BLaER1 (cell line): ENCODE results near the gene ADAMTS7.
"Not testable (repeated sequence)": the region's sequence is repeated elsewhere in the genome, so short reads cannot be mapped to it uniquely, and the experiment has no call there.

Experiments used
- H3K27ac ChIP-seq: shearing (Covaris generic); formaldehyde crosslinking; 2 replicates; pipeline ENCODE4 v1.8.1; 2022
- H3K27me3 ChIP-seq: shearing (Covaris generic); formaldehyde crosslinking; 2 replicates; pipeline ENCODE4 v1.8.1; 2022
- H3K36me3 ChIP-seq: shearing (Covaris generic); formaldehyde crosslinking; 2 replicates; pipeline ENCODE4 v1.8.1; 2022
- H3K4me1 ChIP-seq: shearing (Covaris generic); formaldehyde crosslinking; 2 replicates; pipeline ENCODE4 v1.8.1; 2022
- H3K4me2 ChIP-seq: shearing (Covaris generic); formaldehyde crosslinking; 2 replicates; pipeline ENCODE4 v1.8.1; 2022
- H3K4me3 ChIP-seq: shearing (Covaris generic); formaldehyde crosslinking; 2 replicates; pipeline ENCODE4 v1.8.1; 2022
- H3K9ac ChIP-seq: shearing (Covaris generic); formaldehyde crosslinking; 2 replicates; pipeline ENCODE4 v1.8.1; 2022
- H3K9me3 ChIP-seq: shearing (Covaris generic); formaldehyde crosslinking; 2 replicates; pipeline ENCODE4 v1.8.1; 2022
- H4K20me1 ChIP-seq: shearing (Covaris generic); formaldehyde crosslinking; 2 replicates; pipeline ENCODE4 v1.8.1; 2022
- Cebpa-rat ChIP-seq: shearing (Covaris generic); IDR thresholded peaks from 2 replicates; pipeline ENCODE4 v1.8.1; 2022

The ADAMTS7 gene

DNA sequence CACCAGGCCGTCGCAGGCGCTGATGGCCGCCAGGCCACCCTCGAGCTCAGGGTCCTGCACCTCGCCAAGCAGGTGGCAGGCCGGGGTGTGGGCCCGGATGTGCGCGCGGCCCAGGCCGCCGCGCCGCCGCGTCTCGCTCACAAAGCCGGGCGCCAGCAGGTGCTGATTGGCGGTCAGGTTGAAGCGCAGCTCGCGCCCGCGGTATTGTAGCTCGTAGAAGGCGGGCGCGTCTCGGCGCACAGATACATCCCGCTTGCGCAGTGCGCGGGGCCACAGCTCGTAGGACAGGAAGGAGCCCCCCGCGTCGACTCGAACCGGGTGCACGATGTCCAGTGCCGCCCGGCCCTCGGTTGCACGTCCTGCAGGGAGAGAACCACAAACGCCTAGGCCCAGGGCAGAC lies 11.1 kb downstream of the ADAMTS7 start:
- no peaks in the 10 kb centered on the region for H3K9me3 ChIP-seq
- peaks cover 6% of the 10 kb centered on the region; the same call in 1 of the 2 replicates for H3K4me1 ChIP-seq
- no peak overlapping the region for H3K27ac ChIP-seq
- H3K4me2 ChIP-seq = no peak overlapping the region
- H3K27me3 ChIP-seq = no peaks in the 10 kb centered on the region
- H3K36me3 ChIP-seq = peaks cover 87% of the 10 kb centered on the region
- H4K20me1 ChIP-seq = peaks cover 58% of the 10 kb centered on the region; the same call in 1 of the 2 replicates
- no peak overlapping the region for H3K9ac ChIP-seq
- TF ChIP-seq Cebpa-rat = no peak
- H3K4me3 ChIP-seq = no peak overlapping the region

DNA sequence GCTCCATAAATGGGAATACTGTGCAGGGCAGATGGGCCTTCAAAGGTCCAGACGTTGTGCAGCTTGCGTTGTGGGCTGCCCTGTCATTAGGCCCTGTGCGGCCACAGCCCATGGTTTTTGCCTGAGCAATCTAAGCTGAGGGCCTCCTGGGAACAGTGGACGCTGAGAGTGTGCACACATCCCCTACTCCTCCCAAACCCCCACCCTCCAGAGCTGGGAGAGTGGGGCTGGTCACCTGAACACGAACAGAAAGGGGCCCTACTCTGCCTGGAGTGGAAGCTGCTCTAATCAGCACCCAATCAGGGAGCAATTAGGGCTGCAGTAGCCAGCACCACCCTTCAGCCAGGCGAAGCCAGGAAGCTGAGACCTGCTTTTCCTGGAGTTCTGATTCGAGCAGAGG lies 12.2 kb downstream of the ADAMTS7 start:
- not testable (repeated sequence) for H3K27me3 ChIP-seq, H3K9ac ChIP-seq, H3K4me1 ChIP-seq, H3K9me3 ChIP-seq, H3K4me2 ChIP-seq, H3K4me3 ChIP-seq, H3K27ac ChIP-seq
- Histone ChIP-seq H4K20me1 (peaks cover 49% of the 10 kb centered on the region; the same call in 1 of the 2 replicates), H3K36me3 (peaks cover 90% of the 10 kb centered on the region)

DNA sequence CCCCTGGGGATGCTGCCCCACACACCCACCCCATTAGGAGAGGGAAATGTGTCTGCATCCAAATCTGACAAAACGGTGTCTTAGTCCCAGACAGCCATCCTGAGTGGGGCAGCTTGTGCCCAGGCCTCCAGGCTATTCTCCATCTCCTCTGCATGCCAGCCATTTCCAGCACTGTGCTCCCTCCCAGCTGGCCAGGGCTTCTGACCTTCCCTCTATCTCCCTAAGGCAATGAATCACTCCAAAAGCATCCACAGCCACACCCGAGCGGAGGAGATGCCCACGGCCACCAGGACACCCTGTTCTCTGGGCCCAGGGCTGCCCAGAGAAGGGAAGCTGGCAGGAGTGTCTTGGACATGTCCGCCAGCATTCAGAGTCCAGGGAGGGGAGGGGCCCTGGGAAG lies 12.9 kb downstream of the ADAMTS7 start:
- H3K9me3 ChIP-seq, H3K4me1 ChIP-seq, H3K27me3 ChIP-seq, H3K27ac ChIP-seq, H3K4me3 ChIP-seq, H3K4me2 ChIP-seq, H3K9ac ChIP-seq: not testable (repeated sequence)
- H3K36me3 ChIP-seq = peaks cover 90% of the 10 kb centered on the region
- peaks cover 45% of the 10 kb centered on the region; the same call in 1 of the 2 replicates for H4K20me1 ChIP-seq

DNA sequence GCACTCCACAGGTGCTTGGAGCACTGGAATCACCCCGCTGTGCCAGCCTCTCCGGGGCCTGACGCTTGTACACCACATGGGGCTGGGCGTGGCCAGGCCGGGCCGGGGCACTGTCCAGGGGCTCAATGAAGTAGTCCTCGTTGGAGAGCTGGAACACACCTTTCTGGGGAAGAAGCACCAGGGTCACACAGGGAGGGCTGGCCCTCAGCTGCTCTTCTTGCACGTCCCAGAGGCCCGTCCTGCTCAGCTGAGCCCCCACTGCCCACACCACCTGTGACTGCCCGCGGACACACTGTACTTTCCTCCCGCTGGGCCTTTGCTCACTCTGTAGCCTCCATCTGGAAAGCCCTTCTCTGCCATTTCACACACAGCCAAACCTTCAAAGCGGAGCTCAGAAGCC lies 13.3 kb downstream of the ADAMTS7 start:
- H3K36me3 ChIP-seq = peaks cover 92% of the 10 kb centered on the region
- H3K27ac ChIP-seq = no peak overlapping the region
- H4K20me1 ChIP-seq = peaks cover 42% of the 10 kb centered on the region; the same call in 1 of the 2 replicates
- no peaks in the 10 kb centered on the region for H3K9me3 ChIP-seq
- TF ChIP-seq Cebpa-rat = no peak
- H3K4me1 ChIP-seq = no peaks in the 10 kb centered on the region
- no peak overlapping the region for H3K4me3 ChIP-seq
- no peak overlapping the region for H3K4me2 ChIP-seq
- no peaks in the 10 kb centered on the region for H3K27me3 ChIP-seq
- H3K9ac ChIP-seq = no peak overlapping the region

DNA sequence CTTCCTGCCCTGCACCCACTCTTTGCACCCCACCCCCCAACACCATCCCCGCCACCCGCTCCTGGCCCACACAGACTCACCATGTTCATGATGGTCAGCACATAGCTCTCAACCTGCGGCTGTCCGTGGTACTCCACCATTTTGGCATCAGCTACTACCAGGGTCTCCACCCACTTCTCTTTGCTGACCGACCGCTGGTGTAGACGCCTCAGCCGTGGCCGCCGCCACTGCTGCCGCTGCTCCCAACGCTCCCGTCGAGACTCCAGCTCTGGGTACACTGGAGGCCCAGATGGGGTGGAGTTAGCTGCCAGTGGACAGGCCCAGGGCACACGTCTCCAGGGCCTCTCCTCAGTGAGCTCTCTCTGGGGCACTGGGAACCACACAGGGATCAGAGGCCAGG lies 14.8 kb downstream of the ADAMTS7 start:
- TF ChIP-seq Cebpa-rat = no peak
- Histone ChIP-seq H3K9me3 (no peaks in the 10 kb centered on the region), H3K9ac (no peak overlapping the region), H3K27ac (no peak overlapping the region), H3K4me3 (no peak overlapping the region), H4K20me1 (peaks cover 28% of the 10 kb centered on the region; the same call in 1 of the 2 replicates), H3K4me1 (no peaks in the 10 kb centered on the region), H3K27me3 (no peaks in the 10 kb centered on the region), H3K4me2 (no peak overlapping the region), H3K36me3 (peaks cover 92% of the 10 kb centered on the region)

DNA sequence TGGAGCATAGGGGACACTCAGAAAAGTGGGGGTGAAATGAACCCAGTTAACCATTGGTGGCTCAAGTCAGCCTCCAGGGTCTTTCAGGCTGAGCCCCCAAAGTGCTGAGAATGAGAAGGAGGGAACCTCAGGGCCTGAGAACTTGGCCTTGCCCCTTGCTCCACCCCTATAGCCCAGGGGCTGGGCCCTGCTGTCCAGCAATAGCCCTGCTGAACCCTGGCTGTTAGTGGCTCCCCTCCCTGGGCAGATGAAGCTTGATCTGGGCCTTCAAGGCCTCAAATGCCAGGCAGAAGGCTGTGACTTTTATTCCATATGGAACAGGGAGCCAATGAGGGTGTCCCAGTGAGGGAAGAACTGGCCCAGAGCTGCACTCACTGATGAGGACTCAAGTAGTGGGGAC lies 16.2 kb downstream of the ADAMTS7 start:
- no peaks in the 10 kb centered on the region for H3K27me3 ChIP-seq
- H4K20me1 ChIP-seq = peaks cover 13% of the 10 kb centered on the region; the same call in 1 of the 2 replicates
- peaks cover 92% of the 10 kb centered on the region for H3K36me3 ChIP-seq
- no peaks in the 10 kb centered on the region for H3K4me1 ChIP-seq
- no peak overlapping the region for H3K27ac ChIP-seq
- H3K9me3 ChIP-seq = no peaks in the 10 kb centered on the region
- no peak overlapping the region for H3K4me3 ChIP-seq
- no peak for TF ChIP-seq Cebpa-rat
- no peak overlapping the region for H3K9ac ChIP-seq
- H3K4me2 ChIP-seq = no peak overlapping the region

DNA sequence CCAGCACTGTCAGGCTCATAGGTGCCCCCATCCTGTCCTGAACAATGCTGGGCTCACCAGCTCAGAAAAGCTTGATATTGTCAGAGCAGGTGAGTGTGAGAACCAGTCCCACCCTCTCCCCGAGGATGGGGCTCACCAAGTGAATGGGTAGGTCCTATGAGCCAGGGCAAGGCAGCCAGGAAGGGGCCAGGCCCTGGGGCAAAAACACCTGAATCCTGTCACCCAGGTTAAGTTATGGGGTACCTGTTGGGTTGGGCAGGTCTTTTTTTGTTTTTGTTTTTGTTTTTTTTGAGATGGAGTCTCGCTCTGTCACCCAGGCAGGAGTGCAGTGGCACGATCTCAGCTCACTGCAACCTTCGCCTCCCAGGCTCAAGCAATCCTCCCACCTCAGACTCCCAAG lies 16.8 kb downstream of the ADAMTS7 start:
- H3K9ac ChIP-seq, H3K27ac ChIP-seq, H3K4me2 ChIP-seq, H3K4me1 ChIP-seq, H3K9me3 ChIP-seq, H3K4me3 ChIP-seq, H3K27me3 ChIP-seq: not testable (repeated sequence)
- Histone ChIP-seq H3K36me3 (peaks cover 94% of the 10 kb centered on the region), H4K20me1 (peaks cover 13% of the 10 kb centered on the region; the same call in 1 of the 2 replicates)

DNA sequence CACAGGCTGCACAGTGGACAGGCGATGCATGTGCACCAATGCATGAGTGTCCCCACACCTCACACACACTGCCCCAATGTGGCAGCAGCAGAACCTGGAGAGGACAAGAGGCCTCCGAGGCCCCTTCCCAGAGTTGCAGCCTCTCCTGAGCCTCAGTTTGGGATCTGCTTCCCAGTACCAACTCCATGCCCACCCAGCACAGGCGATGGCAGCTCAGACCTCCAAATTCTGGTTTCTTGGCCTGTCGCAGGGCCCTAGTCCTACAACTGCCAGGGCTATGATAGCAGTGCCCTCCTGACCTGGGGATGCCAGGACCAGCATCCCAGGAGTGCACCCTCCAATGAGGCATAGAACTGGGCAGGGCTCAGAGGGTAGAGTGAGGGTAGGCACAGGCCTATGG lies 19.9 kb downstream of the ADAMTS7 start:
- Histone ChIP-seq H3K27me3 (no peaks in the 10 kb centered on the region), H4K20me1 (no peaks in the 10 kb centered on the region), H3K4me2 (no peak overlapping the region), H3K9me3 (no peaks in the 10 kb centered on the region), H3K4me1 (no peaks in the 10 kb centered on the region), H3K4me3 (no peak overlapping the region), H3K36me3 (peaks cover 100% of the 10 kb centered on the region), H3K27ac (no peak overlapping the region), H3K9ac (no peak overlapping the region)
- no peak for TF ChIP-seq Cebpa-rat

DNA sequence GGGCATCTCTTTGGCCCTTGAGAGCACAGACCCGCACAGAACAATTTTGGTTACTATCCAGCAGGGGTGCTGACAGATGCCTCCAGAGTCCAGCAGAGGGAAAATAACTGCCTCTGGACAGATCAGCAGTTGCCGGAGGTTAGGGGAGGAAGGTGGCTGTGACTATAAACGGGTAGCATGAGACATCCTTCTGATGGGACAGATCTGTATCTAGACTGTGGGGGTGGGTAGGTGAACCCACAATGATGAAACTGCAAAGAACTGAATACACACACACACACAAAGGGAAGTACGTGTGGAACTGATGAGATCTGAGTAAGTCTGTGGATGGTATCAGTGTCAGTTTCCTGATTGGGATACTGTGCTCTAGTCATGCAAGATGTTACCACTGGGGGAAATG lies 21.2 kb downstream of the ADAMTS7 start:
- Histone ChIP-seq H3K4me2 (no peak overlapping the region), H3K9ac (no peak overlapping the region), H3K9me3 (no peaks in the 10 kb centered on the region), H3K36me3 (peaks cover 99% of the 10 kb centered on the region), H3K4me3 (no peak overlapping the region), H3K27ac (no peak overlapping the region), H3K4me1 (no peaks in the 10 kb centered on the region), H3K27me3 (no peaks in the 10 kb centered on the region), H4K20me1 (no peaks in the 10 kb centered on the region)
- no peak for TF ChIP-seq Cebpa-rat

DNA sequence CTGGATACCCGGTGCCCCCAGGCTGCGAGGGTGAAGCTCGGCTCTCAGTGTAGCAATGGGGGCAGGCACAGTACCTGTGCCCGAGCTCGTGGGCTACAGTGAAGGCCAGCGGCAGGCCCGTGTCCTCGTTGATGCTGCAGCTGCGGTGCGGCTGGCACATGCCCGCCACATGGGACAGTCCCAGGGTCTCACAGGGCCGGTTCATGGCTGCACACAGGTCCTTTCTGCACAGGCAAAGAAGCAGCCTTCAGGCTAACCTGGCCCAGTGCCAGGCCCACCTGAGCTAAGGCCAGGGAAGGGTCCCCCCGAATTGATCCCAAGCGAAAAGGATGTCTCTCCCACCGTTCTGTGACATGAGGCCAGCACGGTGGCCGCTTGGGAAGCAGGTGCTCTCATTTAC lies 21.6 kb downstream of the ADAMTS7 start:
- Histone ChIP-seq H3K4me1 (no peaks in the 10 kb centered on the region), H3K4me2 (no peak overlapping the region), H3K27me3 (no peaks in the 10 kb centered on the region), H4K20me1 (no peaks in the 10 kb centered on the region), H3K9ac (no peak overlapping the region), H3K9me3 (no peaks in the 10 kb centered on the region), H3K36me3 (peaks cover 99% of the 10 kb centered on the region), H3K4me3 (no peak overlapping the region), H3K27ac (no peak overlapping the region)
- TF ChIP-seq Cebpa-rat = no peak

DNA sequence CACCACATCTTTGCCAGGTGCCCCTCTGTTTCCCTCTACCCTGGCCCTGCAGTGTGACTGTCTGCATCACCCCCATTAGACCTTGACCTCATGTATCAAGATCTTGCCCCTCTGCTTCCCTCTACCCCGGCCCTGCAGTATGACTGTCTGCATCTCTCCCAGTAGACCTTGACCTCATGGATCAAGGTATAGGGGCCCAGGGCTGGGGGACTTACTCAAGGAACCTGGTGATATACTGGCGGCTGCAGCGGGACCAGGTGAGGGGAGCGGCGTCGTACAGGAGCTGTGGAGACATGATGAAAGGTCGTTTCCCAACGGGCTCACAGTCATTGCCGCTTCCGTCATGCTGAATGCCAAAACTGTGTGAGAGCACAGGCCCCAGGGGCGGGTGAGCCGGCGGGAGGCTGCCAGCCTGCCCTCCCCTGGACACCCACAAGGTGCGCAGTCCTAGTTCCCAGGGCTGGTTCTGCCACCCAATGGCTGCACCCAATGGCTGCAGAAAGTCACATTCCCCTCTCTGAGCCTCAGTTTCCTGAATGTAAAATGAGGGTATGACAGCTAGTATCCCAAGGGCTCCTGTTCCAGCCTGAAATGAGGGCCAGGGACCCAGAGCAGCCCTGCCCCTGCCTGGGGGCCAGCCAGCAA lies 23.1 kb downstream of the ADAMTS7 start:
- Histone ChIP-seq H3K36me3 (peaks cover 87% of the 10 kb centered on the region), H3K27me3 (no peaks in the 10 kb centered on the region), H3K9ac (no peak overlapping the region), H3K4me1 (no peaks in the 10 kb centered on the region), H3K4me3 (no peak overlapping the region), H3K27ac (no peak overlapping the region), H3K4me2 (no peak overlapping the region), H3K9me3 (no peaks in the 10 kb centered on the region), H4K20me1 (no peaks in the 10 kb centered on the region)
- TF ChIP-seq Cebpa-rat = no peak

DNA sequence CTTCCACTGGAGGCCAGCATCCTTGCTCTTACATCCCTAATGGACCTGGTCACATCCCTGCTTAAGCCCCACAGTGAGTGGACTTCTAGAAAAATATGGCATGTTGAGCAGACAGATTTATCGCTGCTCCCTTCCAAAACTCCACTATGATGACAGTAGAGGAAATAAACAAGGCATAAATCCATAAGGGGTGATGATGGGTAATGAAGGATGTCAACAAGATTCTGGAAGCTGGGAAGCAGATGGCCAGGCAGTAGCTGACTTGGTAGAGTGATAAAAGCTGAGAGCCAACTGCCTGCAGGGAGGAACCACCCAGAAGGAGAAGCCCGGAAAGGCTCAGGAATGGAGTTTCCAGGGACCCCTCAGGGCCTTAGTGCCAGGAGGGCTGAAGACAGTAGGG lies 28.9 kb downstream of the ADAMTS7 start:
- H3K4me2 ChIP-seq, H3K9me3 ChIP-seq, H3K27ac ChIP-seq, H3K9ac ChIP-seq, H3K4me3 ChIP-seq, H4K20me1 ChIP-seq, H3K4me1 ChIP-seq, H3K27me3 ChIP-seq: not testable (repeated sequence)
- H3K36me3 ChIP-seq = peaks cover 49% of the 10 kb centered on the region

DNA sequence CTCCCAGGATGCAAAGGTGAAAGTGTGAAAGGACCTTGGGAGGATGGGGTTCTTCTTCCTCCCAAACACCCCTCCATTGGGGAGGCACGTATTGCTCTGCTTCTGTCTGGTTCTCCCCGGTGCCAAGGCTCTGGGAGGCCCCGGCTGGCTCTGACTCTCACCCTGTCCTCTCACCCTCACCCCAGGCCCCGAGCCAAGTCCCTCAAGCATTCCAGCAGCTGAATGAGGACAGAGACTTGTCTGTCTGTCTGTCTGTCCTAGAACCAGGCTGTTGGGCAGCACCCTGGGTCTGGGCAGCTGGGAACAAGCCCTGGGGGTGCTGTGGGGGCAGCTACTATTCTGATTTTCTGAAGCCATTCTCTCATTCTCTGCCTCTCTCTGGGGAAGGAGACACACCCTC lies 29.9 kb downstream of the ADAMTS7 start:
- peaks cover 39% of the 10 kb centered on the region for H3K36me3 ChIP-seq
- H4K20me1 ChIP-seq, H3K9me3 ChIP-seq, H3K27ac ChIP-seq, H3K27me3 ChIP-seq, H3K4me2 ChIP-seq, H3K9ac ChIP-seq, H3K4me1 ChIP-seq, H3K4me3 ChIP-seq: not testable (repeated sequence)

DNA sequence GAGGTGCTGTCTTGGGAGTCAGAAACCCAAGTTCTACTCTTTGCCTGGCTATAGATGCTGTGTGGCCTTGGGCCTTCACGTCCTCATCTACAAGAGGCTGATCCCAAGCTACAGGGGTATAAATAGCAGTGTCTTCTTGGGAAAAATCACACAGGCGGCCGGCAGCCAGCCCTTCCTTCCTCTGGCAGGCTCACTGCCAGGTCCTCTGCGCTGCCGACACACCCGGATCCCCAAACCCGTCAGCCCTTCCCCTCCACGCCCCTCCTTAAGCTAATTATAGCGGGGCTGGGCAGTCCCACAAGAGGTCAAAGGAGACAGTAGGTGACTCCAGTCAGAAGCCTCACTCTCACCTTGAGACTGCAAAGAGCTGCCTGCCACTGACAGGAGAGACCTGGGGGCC lies 31.3 kb downstream of the ADAMTS7 start:
- peaks cover 25% of the 10 kb centered on the region for H3K36me3 ChIP-seq
- H3K9ac ChIP-seq, H3K4me3 ChIP-seq: not testable (repeated sequence)

More for the DNA sequence above, 31.3 kb downstream of the ADAMTS7 start:
- not testable (repeated sequence) for H3K27ac ChIP-seq, H3K4me2 ChIP-seq, H3K4me1 ChIP-seq, H3K27me3 ChIP-seq, H3K9me3 ChIP-seq, H4K20me1 ChIP-seq
